ENCODE measurements around the gene MAPK1IP1L.

GRCh38 chr14:55047301-55048053 lies 4.0 kb upstream of the MAPK1IP1L start:
- TF ChIP-seq CTCF (IDR thresholded peaks at IDR 0.05 in 8 of 11, conservative IDR thresholded peaks at IDR 0.05 in 3 of 11) (no peak), POLR2A (IDR thresholded peaks at IDR 0.05) (no peak)
